GM21360 (cell line): Measurements from ENCODE around the gene IRF4.
"Not testable (repeated sequence)": the region's sequence is repeated elsewhere in the genome, so short reads cannot be mapped to it uniquely, and the experiment has no call there.

Source experiments
- ATAC-seq: cut with Tn5 transposase; IDR thresholded peaks from one replicate; pipeline ENCODE4 v1.9.1; 2021; ENCODE audit warnings: mild to moderate bottlenecking, moderate library complexity; ENCODE audit not compliant: unreplicated experiment

The IRF4 gene

DNA sequence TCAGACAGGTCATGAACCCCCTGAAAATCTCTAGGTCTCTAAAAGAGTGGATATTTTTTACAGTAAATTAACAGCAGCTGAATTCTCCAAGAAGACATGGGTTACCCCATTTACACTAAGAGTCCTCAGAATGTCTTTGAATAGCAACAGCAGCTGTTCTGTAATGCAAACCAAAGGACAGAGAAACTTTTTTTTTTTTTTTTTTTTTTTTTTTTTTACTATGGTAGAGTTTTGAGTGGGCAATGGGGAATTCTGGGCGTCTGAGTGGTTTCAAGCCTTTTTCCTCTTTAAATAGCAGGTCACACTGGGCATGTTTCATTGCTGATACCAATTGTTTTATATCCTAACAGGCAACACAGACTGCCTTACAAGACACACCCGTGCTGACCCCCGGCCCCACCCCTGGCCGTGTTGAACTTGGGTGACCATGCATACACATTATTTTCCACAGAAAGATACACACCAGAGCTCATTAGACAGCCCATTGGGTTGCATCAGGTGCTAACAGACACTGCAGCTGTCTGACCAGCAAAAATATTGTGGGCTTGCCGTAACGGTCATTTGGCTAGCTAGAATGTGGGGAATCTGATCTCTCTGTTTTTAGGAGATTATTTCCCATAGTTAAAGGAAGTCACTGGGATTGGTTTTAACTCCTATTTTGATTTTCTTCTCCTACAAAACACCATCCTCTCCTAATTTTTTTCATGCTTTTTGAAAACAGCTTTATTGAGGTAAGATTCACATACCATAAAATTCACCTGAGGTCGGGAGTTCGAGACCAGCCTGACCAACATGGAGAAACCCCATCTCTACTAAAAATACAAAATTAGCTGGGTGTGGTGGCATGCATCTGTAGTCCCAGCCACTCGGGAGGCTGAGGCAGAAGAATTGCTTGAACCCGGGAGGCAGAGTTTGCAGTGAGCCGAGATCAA lies 26.7 kb upstream of the IRF4 start:
- no peak for ATAC-seq

DNA sequence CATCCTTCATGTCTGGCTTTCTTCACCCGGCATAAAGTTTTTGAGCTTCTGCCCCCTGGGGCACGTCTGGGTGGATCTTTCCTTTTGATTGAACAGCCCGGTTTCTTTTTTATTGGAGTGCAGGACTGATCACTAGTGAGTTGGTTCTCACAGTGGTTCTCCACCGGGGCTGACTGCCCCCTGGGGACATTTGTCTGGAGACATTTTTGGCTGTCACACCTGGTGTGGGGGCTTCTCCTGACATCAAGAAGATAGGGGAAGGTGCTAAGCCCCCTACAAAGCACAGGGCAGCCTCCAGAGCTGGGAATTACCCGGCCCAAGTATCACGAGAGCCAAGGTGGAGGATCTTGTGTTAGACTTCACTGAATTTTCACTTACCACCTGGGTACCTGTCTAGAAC lies 25.7 kb upstream of the IRF4 start:
- no peak for ATAC-seq

GRCh38 chr6:366389-367297 lies 24.9 kb upstream of the IRF4 start:
- ATAC-seq: no peak

DNA sequence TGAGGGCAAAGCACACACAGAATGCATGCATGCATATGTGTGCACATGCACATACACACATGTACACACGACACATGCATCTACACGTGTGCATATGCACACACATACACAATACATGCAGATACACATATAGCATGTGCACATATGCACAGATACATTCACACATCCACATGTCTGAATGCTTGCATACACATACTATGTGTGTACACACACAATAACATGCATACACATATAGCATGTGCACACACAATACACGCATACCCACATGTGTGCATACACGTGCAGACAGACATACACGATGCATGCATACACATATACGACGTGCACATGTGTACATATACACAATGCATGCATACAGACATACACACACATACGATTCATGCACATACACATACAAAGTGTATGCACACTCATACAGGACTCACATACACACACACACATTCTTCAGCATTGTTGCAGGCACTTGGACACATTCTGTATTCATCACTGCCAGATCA lies 24.2 kb upstream of the IRF4 start:
- ATAC-seq: no peak

- ATAC-seq: no peak
Observed at GRCh38 chr6:367891-368630, 23.5 kb upstream of the IRF4 start.

DNA sequence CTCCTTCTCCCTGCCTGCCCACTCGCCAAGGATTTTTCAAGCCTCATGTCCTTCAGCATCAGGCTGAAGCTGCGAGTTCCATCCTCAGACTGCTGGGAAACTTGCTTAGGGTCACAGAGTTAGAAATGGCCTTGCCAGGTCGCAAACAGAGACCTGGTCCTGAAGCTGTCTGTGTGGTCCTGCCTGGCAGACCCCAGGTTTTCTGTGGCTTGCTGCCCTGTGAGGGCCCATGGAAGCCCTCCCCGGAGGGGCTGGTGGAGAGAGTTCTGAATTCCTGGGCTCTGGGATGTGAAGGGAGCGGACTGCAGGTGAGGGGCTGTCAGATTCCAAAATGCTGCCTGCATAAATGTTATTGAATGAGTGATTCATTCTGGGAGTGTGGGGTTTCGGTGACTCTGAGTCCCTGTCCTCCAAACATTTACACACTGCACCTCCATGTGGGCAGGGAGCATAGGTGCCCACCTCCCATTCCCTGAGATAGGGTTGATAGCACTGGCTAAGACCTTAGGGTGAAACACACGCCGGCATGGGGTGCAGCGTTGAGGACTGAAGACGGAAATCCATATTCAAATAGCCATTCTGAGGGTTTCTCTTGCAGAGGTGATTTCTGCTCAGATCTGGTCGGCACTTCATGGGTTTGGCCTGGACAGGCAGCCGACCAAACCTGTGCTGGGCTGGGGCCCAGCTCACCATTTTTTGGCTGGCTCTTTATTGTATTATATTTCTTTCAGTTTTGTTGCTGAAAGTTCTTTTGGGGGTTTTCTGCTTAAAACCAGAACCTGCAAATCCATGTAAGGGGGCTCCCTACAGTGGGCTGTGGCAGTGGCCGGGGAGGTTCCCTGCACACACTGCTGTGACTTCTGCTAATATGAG lies 21.8 kb upstream of the IRF4 start:
- no peak for ATAC-seq

- ATAC-seq: no peak
Observed at GRCh38 chr6:370555-370954, 21.0 kb upstream of the IRF4 start.

- ATAC-seq: not testable (repeated sequence)
Observed at GRCh38 chr6:371851-372250, 19.7 kb upstream of the IRF4 start.

- no peak for ATAC-seq
Observed at GRCh38 chr6:372336-372911, 19.1 kb upstream of the IRF4 start.

DNA sequence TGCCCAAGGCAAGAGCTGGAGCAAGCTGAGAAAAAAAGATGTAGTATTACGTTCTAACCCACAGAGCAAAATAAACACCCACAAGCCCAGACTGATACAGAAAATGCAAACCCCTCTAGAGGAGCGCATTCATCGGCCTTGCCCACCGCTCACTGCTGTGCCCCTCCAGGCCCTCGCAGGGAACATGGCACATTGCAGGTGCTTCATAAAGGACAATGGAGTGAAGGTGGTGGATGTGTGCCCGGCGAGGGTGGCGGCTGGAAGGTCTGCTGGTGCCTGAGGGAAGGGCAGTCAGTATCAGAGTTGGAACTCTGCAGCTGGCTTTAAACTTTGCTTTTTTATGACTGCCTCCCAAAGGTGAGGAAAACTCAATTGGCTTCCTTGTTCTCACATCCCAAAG lies 18.5 kb upstream of the IRF4 start:
- ATAC-seq: no peak

GRCh38 chr6:373773-374724 lies 17.5 kb upstream of the IRF4 start:
- ATAC-seq: no peak

- ATAC-seq: no peak
Observed at GRCh38 chr6:374956-375355, 16.6 kb upstream of the IRF4 start.

DNA sequence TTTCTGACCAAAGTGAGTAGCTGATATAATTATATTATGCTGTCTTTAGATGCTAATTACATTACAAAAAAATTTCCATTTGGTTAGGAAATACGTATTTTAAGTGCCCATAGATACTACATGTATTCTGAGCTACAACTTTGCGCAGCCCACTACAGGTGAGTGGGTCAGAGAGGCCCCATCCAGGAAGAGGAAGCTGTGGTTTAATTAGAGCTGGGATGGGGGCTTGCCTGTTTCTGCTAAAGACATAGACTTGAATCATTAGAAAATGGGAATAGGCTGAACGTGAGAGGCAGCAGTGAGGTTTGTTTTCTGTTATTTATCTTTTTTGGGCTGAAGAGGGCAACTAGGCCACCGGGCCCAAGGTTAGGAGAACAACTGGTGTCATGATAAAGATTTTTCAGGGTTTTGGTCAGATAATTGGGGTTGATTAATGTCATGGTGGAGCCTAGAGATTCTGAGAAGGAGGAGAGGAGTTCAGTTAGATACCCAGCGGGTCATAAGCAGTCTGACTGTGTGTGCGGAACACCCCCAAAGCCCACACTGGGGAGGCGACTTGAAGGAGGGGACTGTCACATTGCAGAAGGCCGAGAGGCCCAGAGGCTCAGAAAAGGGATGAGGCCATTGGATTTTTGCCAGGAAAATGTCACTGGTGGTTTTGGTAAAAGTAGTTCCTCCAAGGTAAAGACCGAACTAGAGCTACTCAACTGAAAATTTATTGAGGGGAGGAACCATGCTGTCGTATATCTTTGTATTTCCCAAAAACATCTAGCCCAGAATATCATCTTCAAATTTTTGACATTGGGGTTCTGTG lies 14.5 kb upstream of the IRF4 start:
- ATAC-seq: no peak

GRCh38 chr6:377641-378020 lies 13.9 kb upstream of the IRF4 start:
- ATAC-seq: not testable (repeated sequence)

- ATAC-seq: no peak
Observed at GRCh38 chr6:378090-378957, 13.2 kb upstream of the IRF4 start.

GRCh38 chr6:378958-379409 lies 12.6 kb upstream of the IRF4 start:
- no peak for ATAC-seq
